HG03103 (cell line): ENCODE data around the gene BCAR1.
A peak's percentile ranks its signal among the peaks of the same experiment; 100 is the strongest.
"Not testable (repeated sequence)": the region's sequence is repeated elsewhere in the genome, so short reads cannot be mapped to it uniquely, and the experiment has no call there.

ENCODE experiments used
- ATAC-seq: cut with Tn5 transposase; IDR thresholded peaks from one replicate; pipeline ENCODE4 v1.9.1; 2021; ENCODE audit warnings: low read depth; ENCODE audit not compliant: unreplicated experiment

Gene BCAR1

GRCh38 chr16:75271441-75272096, 20.1 kb upstream of the BCAR1 start:
- ATAC-seq, result peak; percentile 14

- not testable (repeated sequence) for ATAC-seq
These were observed 17.9 kb upstream of the BCAR1 start for GRCh38 chr16:75269358-75269757.

GRCh38 chr16:75267631-75268264, 16.3 kb upstream of the BCAR1 start:
- ATAC-seq, result no peak

- ATAC-seq, result no peak
These were observed 15.6 kb upstream of the BCAR1 start for GRCh38 chr16:75266738-75267630.

GRCh38 chr16:75265911-75266701, 14.7 kb upstream of the BCAR1 start:
- peak; percentile 63 for ATAC-seq

GRCh38 chr16:75264999-75265910, 13.8 kb upstream of the BCAR1 start:
- ATAC-seq, result peak; percentile 18

GRCh38 chr16:75264457-75264998, 13.1 kb upstream of the BCAR1 start:
- no peak for ATAC-seq

- no peak for ATAC-seq
These were observed 12.6 kb upstream of the BCAR1 start for GRCh38 chr16:75263963-75264445.

GRCh38 chr16:75263291-75263962, 12.0 kb upstream of the BCAR1 start:
- ATAC-seq, result no peak

GRCh38 chr16:75262800-75263127, 11.3 kb upstream of the BCAR1 start:
- no peak for ATAC-seq

GRCh38 chr16:75262104-75262799, 10.8 kb upstream of the BCAR1 start:
- no peak for ATAC-seq

- ATAC-seq, result no peak
These were observed 10.2 kb upstream of the BCAR1 start for GRCh38 chr16:75261590-75262078.

- no peak for ATAC-seq
These were observed 9.6 kb upstream of the BCAR1 start for GRCh38 chr16:75260851-75261589.

- no peak for ATAC-seq
These were observed 7.3 kb upstream of the BCAR1 start for GRCh38 chr16:75258807-75259141.

- ATAC-seq, result no peak
These were observed 6.7 kb upstream of the BCAR1 start for GRCh38 chr16:75257886-75258806.

GRCh38 chr16:75256696-75257343, 5.4 kb upstream of the BCAR1 start:
- ATAC-seq, result no peak
